T-cell (primary cell): ENCODE measurements around the gene TMEM225B. TPM values are rescaled to one million over a fixed set of nuclear protein-coding genes. Genes with fewer than 3 reads are reported as not detected.
"Not testable (repeated sequence)": the region's sequence is repeated elsewhere in the genome, so short reads cannot be mapped to it uniquely, and the experiment has no call there.

Experiments
- ATAC-seq, 4 experiments: fragments of 200-7000 bp in 3 of 4; fragments of 150-1000 bp in 1 of 4; cut with Tn5 transposase; replicated peaks in 1 of 4; 1 replicate in 3 of 4; 2 replicates in 1 of 4; pipeline ENCODE4 v1.10.0; 2021; ENCODE audit warnings: moderate library complexity in 3 of 4, mild to moderate bottlenecking in 2 of 4, moderate number of reproducible peaks in 1 of 4
- CTCF ChIA-PET, 2 donors: fragments of 300-600 bp; sonication (Branson Sonifier 250); formaldehyde crosslinking; loops; one replicate each; lab custom pipeline; 2022; ENCODE audit warnings: antibody characterized with exemption in 2 of 2; lab: Charles Lee
- POLR2A ChIA-PET, 2 donors: fragments of 300-600 bp; sonication (Branson Sonifier 250); formaldehyde crosslinking; loops; one replicate each; lab custom pipeline; 2022; ENCODE audit warnings: antibody characterized with exemption in 2 of 2; lab: Charles Lee
- DNase-seq, 35 experiments: peaks; one replicate each; pipeline versions ENCODE4 v3.0.0 to v3.0.0-alpha.2; 2013 to 2023
- H3K27ac ChIP-seq: one replicate; pipeline ENCODE4 v1.5.1; 2013; ENCODE audit warnings: low read length
- H3K27me3 ChIP-seq, 2 experiments: replicated peaks in 1 of 2; 1 replicate in 1 of 2; 2 replicates in 1 of 2; pipeline versions ENCODE4 v1.6.1 to v1.7.0; 2013; ENCODE audit warnings: low read length in 1 of 2, mixed read lengths in 1 of 2; ENCODE audit not compliant: control insufficient read depth in 2 of 2, insufficient read depth in 2 of 2; ENCODE audit errors: extremely low read depth in 1 of 2
- H3K36me3 ChIP-seq, 2 donors: 1 replicate in 1 of 2; 2 replicates in 1 of 2; pipeline versions ENCODE4 v1.6.1 to v1.7.0; 2013; ENCODE audit warnings: low read length in 1 of 2; ENCODE audit not compliant: control insufficient read depth in 2 of 2, insufficient read depth in 1 of 2; ENCODE audit errors: extremely low read depth in 1 of 2
- H3K4me1 ChIP-seq, 2 experiments: 1 replicate in 1 of 2; 2 replicates in 1 of 2; pipeline versions ENCODE4 v1.6.1 to v1.7.0; 2013; ENCODE audit warnings: low read length in 2 of 2, mixed read lengths in 1 of 2; ENCODE audit not compliant: insufficient read depth in 2 of 2, control insufficient read depth in 1 of 2; ENCODE audit errors: extremely low read depth in 1 of 2
- H3K4me3 ChIP-seq, 2 donors: 1 replicate in 1 of 2; 2 replicates in 1 of 2; pipeline versions ENCODE4 v1.5.1 to v1.7.0; 2013; ENCODE audit warnings: mild to moderate bottlenecking in 2 of 2, low read length in 1 of 2, moderate library complexity in 1 of 2; ENCODE audit not compliant: control insufficient read depth in 1 of 2; ENCODE audit errors: extremely low read depth in 1 of 2
- H3K9me3 ChIP-seq: 2 replicates; pipeline ENCODE4 v1.7.0; 2013
- H3K27ac Mint-ChIP-seq, 2 donors: one replicate each; pipeline ENCODE4 v1.8.0; 2020 to 2021; ENCODE audit warnings: mild to moderate bottlenecking in 2 of 2, mixed read lengths in 2 of 2
- H3K27me3 Mint-ChIP-seq, 2 donors: one replicate each; pipeline ENCODE4 v1.8.0; 2021 to 2022; ENCODE audit warnings: mixed read lengths in 2 of 2
- H3K36me3 Mint-ChIP-seq: one replicate; pipeline ENCODE4 v1.8.0; 2021; ENCODE audit warnings: mixed read lengths
- H3K4me1 Mint-ChIP-seq, 3 donors: one replicate each; pipeline ENCODE4 v1.8.0; 2020 to 2022; ENCODE audit warnings: mixed read lengths in 3 of 3, mild to moderate bottlenecking in 1 of 3
- H3K4me3 Mint-ChIP-seq, 3 donors: one replicate each; pipeline ENCODE4 v1.8.0; 2020 to 2022; ENCODE audit warnings: mild to moderate bottlenecking in 3 of 3, mixed read lengths in 3 of 3, moderate library complexity in 3 of 3
- H3K9me3 Mint-ChIP-seq, 3 donors: one replicate each; pipeline ENCODE4 v1.8.0; 2020 to 2022; ENCODE audit warnings: mixed read lengths in 3 of 3
- WGBS: methylation state at CpG from one replicate; pipeline ENCODE4 v1.1.5; 2013; ENCODE audit warnings: missing lambda C conversion rate; ENCODE audit not compliant: insufficient coverage; 5-methylcytosine and 5-hydroxymethylcytosine counted together
- total RNA-seq, 35 experiments: library from RNA in 6 of 35; stranded (reverse) in 6 of 35; fragments of 120-200 nt in 1 of 35; gene quantifications; one replicate each; pipeline versions ENCODE4 v1.2.1 to v1.2.4 and lab custom pipeline; 2013 to 2026

Gene TMEM225B
- total RNA-seq, 5 donors from 2014 or later (not counting 1 experiment from before 2014, with no cell fraction given), result 0.85 to 2.6 (median 1.1) TPM

- POLR2A ChIA-PET, result interaction anchor here in 1 of 2 donors (0.6 kb wide), 2 partner anchors 38 to 1605 kb away, joined by 5 to 6 read pairs; no protein-coding TSS in a partner anchor
- peak overlapping the region; percentile 65 to 99 (median 99) for H3K4me3 Mint-ChIP-seq
- Histone ChIP-seq H3K36me3 (peaks cover 12 to 58% of the 10 kb centered on the region in 2 donors), H3K27ac (no peak overlapping the region), H3K27me3 (no peaks in the 10 kb centered on the region), H3K4me1 (peaks cover 14 to 34% of the 10 kb centered on the region in 2 experiments), H3K4me3 (no peak overlapping the region), H3K9me3 (no peaks in the 10 kb centered on the region)
- H3K9me3 Mint-ChIP-seq, result no peaks in the 10 kb centered on the region
- H3K4me1 Mint-ChIP-seq, result peaks cover 65 to 67% (median 65%) of the 10 kb centered on the region in 3 donors
- 75% methylated on average over 1 of the region's 7 CpGs for WGBS
- peaks cover 45% of the 10 kb centered on the region for H3K36me3 Mint-ChIP-seq
- no peaks in the 10 kb centered on the region for H3K27me3 Mint-ChIP-seq
- H3K27ac Mint-ChIP-seq, result peak overlapping the region; percentile 77 to 100
- CTCF ChIA-PET, result no interaction called here
- no peak for ATAC-seq
- DNase-seq, result no peak
Measured at GRCh38 chr7:99560834-99561736, 37.0 kb upstream of the TMEM225B start.

- H3K4me1 Mint-ChIP-seq, result peaks cover 60 to 63% (median 61%) of the 10 kb centered on the region in 3 donors
- ATAC-seq, result no peak
- no peaks in the 10 kb centered on the region for H3K9me3 ChIP-seq
- no peak overlapping the region for H3K4me3 ChIP-seq
- H3K27me3 Mint-ChIP-seq, result no peaks in the 10 kb centered on the region
- no peaks in the 10 kb centered on the region for H3K27me3 ChIP-seq
- H3K9me3 Mint-ChIP-seq, result no peaks in the 10 kb centered on the region
- no peak overlapping the region for H3K4me3 Mint-ChIP-seq
- no peak for DNase-seq
- ChIA-PET POLR2A (no interaction called here), CTCF (no interaction called here)
- H3K36me3 Mint-ChIP-seq, result peaks cover 46% of the 10 kb centered on the region
- no peak overlapping the region for H3K27ac ChIP-seq
- peak overlapping the region in 1 of 2 donors; percentile 65 for H3K27ac Mint-ChIP-seq
- H3K4me1 ChIP-seq, result peaks cover 14 to 33% of the 10 kb centered on the region in 2 experiments
- 100% methylated on average over 1 of the region's 2 CpGs for WGBS
- peaks cover 16 to 62% of the 10 kb centered on the region in 2 donors for H3K36me3 ChIP-seq
Measured at GRCh38 chr7:99561737-99562051, 36.4 kb upstream of the TMEM225B start.

- Histone ChIP-seq H3K4me3 (no peak overlapping the region), H3K9me3 (no peaks in the 10 kb centered on the region), H3K27ac (no peak overlapping the region), H3K4me1 (peaks cover 10 to 27% of the 10 kb centered on the region in 2 experiments), H3K36me3 (peaks cover 16 to 62% of the 10 kb centered on the region in 2 donors), H3K27me3 (no peaks in the 10 kb centered on the region)
- H3K4me1 Mint-ChIP-seq, result peaks cover 55 to 58% (median 55%) of the 10 kb centered on the region in 3 donors
- ChIA-PET CTCF (no interaction called here), POLR2A (no interaction called here)
- H3K27me3 Mint-ChIP-seq, result no peaks in the 10 kb centered on the region
- H3K9me3 Mint-ChIP-seq, result no peaks in the 10 kb centered on the region
- no peak for ATAC-seq
- H3K27ac Mint-ChIP-seq, result peak overlapping the region; percentile 54 to 65
- no peak for DNase-seq
- H3K4me3 Mint-ChIP-seq, result no peak overlapping the region
- 83% methylated on average over 2 of the region's 9 CpGs for WGBS
- H3K36me3 Mint-ChIP-seq, result peaks cover 46% of the 10 kb centered on the region
Measured at GRCh38 chr7:99562114-99562784, 35.8 kb upstream of the TMEM225B start.

- Histone ChIP-seq H3K4me3 (no peak overlapping the region), H3K4me1 (peaks cover 5 to 21% of the 10 kb centered on the region in 2 experiments), H3K9me3 (no peaks in the 10 kb centered on the region), H3K36me3 (peaks cover 16 to 65% of the 10 kb centered on the region in 2 donors), H3K27ac (no peak overlapping the region), H3K27me3 (no peaks in the 10 kb centered on the region)
- Mint-ChIP-seq H3K36me3 (peaks cover 46% of the 10 kb centered on the region), H3K27ac (peak overlapping the region; percentile 54 to 65), H3K4me3 (no peak overlapping the region), H3K27me3 (no peaks in the 10 kb centered on the region), H3K4me1 (peaks cover 49 to 52% (median 49%) of the 10 kb centered on the region in 3 donors), H3K9me3 (no peaks in the 10 kb centered on the region)
- no CpG with 5 or more reads among the region's 2 CpGs for WGBS
- DNase-seq (peak in 2 of 35 experiments; percentile 5 to 9), ATAC-seq (peak in 2 of 4 experiments; percentile 26)
- POLR2A ChIA-PET, result no interaction called here
- CTCF ChIA-PET, result no interaction called here
Measured at GRCh38 chr7:99562832-99563231, 35.2 kb upstream of the TMEM225B start.

DNA sequence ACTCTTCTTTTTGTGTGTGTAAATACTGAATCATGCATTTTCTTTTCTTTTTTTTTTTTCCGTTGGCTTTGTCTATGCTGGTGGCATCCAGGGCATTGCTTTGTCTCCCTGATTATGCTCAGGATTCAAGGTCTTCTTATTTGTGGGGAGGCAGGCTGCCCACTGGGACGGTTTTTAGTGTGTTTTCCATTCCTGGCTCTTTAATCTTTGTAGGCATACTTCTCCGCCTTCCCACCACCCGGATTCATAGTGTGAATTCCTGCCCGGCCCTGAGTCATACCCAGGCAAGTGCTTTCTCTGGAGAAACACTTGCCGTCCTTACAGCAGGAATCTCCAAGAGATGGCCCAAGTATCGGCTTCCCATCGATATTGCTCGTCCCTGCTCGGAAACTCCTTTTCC, 34.4 kb upstream of the TMEM225B start:
- Histone ChIP-seq H3K27ac (no peak overlapping the region), H3K4me1 (peaks cover 5 to 20% of the 10 kb centered on the region in 2 experiments), H3K36me3 (peaks cover 16 to 65% of the 10 kb centered on the region in 2 donors), H3K9me3 (no peaks in the 10 kb centered on the region), H3K4me3 (no peak overlapping the region), H3K27me3 (no peaks in the 10 kb centered on the region)
- DNase-seq (no peak), ATAC-seq (no peak)
- Mint-ChIP-seq H3K36me3 (peaks cover 44% of the 10 kb centered on the region), H3K9me3 (no peaks in the 10 kb centered on the region), H3K4me1 (peaks cover 44 to 47% (median 47%) of the 10 kb centered on the region in 3 donors), H3K27me3 (no peaks in the 10 kb centered on the region), H3K4me3 (no peak overlapping the region), H3K27ac (peak overlapping the region; percentile 31 to 78)
- POLR2A ChIA-PET, result no interaction called here
- CTCF ChIA-PET, result no interaction called here
- 100% methylated on average over 6 of the region's 10 CpGs for WGBS

- H3K9me3 Mint-ChIP-seq, H3K9me3 ChIP-seq, H3K4me3 Mint-ChIP-seq, H3K27ac Mint-ChIP-seq, H3K27me3 Mint-ChIP-seq, POLR2A ChIA-PET, CTCF ChIA-PET, DNase-seq, H3K4me3 ChIP-seq, H3K27me3 ChIP-seq, H3K4me1 ChIP-seq, ATAC-seq, H3K27ac ChIP-seq: not testable (repeated sequence)
- Mint-ChIP-seq H3K4me1 (peaks cover 14 to 21% (median 19%) of the 10 kb centered on the region in 3 donors), H3K36me3 (peaks cover 56% of the 10 kb centered on the region)
- H3K36me3 ChIP-seq, result peaks cover 7 to 55% of the 10 kb centered on the region in 2 donors
- WGBS, result 100% methylated on average over 2 of the region's 7 CpGs
Measured at GRCh38 chr7:99568770-99569169, 29.3 kb upstream of the TMEM225B start.
